NB4 (cell line): ENCODE data around the gene TEX22.

ENCODE experiments used
- CTCF ChIP-seq: IDR thresholded peaks from one replicate; pipeline ENCODE4 v1.5.1; 2012; ENCODE audit warnings: low read depth, low read length
- POLR2A ChIP-seq: IDR thresholded peaks from 2 replicates; pipeline ENCODE4 v1.6.1; 2011; ENCODE audit warnings: mild to moderate bottlenecking; ENCODE audit not compliant: insufficient read length; ENCODE audit errors: extremely low read depth
- TF ChIP-seq, protein P1 (sequence below): IDR thresholded peaks from 2 replicates; pipeline ENCODE4 v1.6.1; 2011; ENCODE audit warnings: low read depth, low read length

- no peak for TF ChIP-seq CTCF
- TF ChIP-seq, protein P1, sequence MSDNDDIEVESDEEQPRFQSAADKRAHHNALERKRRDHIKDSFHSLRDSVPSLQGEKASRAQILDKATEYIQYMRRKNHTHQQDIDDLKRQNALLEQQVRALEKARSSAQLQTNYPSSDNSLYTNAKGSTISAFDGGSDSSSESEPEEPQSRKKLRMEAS: no peak
- no peak for TF ChIP-seq POLR2A
These were observed 48.6 kb downstream of the TEX22 start for GRCh38 chr14:105446971-105447370.
